GF-D8 (cell line): ENCODE measurements around the gene GFRA1.

Experiments
- DNase-seq: peaks from one replicate; lab custom pipeline; 2025; lab: John Stamatoyannopoulos, UW

GFRA1 gene

GRCh38 chr10:116027355-116027754 is 245.7 kb downstream of the GFRA1 start:
- no peak for DNase-seq

- DNase-seq: no peak
These were observed 246.3 kb downstream of the GFRA1 start for GRCh38 chr10:116026725-116027124.

- DNase-seq: no peak
These were observed 246.7 kb downstream of the GFRA1 start for GRCh38 chr10:116026315-116026714.

GRCh38 chr10:116024271-116024878 is 248.6 kb downstream of the GFRA1 start:
- no peak for DNase-seq

GRCh38 chr10:116017405-116017804 is 255.6 kb downstream of the GFRA1 start:
- DNase-seq: no peak

- DNase-seq: no peak
These were observed 257.2 kb downstream of the GFRA1 start for GRCh38 chr10:116015583-116016333.

- DNase-seq: no peak
These were observed 258.0 kb downstream of the GFRA1 start for GRCh38 chr10:116014871-116015582.

GRCh38 chr10:116014326-116014725 is 258.7 kb downstream of the GFRA1 start:
- DNase-seq: no peak

GRCh38 chr10:116011929-116012328 is 261.1 kb downstream of the GFRA1 start:
- DNase-seq: no peak

GRCh38 chr10:116007256-116007891 is 265.6 kb downstream of the GFRA1 start:
- no peak for DNase-seq
